HG03025 (cell line): ENCODE data around the gene NBEA.

ENCODE experiments used
- ATAC-seq: cut with Tn5 transposase; IDR thresholded peaks from one replicate; pipeline ENCODE4 v1.9.1; 2021; ENCODE audit warnings: mild to moderate bottlenecking, moderate library complexity; ENCODE audit not compliant: unreplicated experiment, low FRiP score

The NBEA gene

DNA sequence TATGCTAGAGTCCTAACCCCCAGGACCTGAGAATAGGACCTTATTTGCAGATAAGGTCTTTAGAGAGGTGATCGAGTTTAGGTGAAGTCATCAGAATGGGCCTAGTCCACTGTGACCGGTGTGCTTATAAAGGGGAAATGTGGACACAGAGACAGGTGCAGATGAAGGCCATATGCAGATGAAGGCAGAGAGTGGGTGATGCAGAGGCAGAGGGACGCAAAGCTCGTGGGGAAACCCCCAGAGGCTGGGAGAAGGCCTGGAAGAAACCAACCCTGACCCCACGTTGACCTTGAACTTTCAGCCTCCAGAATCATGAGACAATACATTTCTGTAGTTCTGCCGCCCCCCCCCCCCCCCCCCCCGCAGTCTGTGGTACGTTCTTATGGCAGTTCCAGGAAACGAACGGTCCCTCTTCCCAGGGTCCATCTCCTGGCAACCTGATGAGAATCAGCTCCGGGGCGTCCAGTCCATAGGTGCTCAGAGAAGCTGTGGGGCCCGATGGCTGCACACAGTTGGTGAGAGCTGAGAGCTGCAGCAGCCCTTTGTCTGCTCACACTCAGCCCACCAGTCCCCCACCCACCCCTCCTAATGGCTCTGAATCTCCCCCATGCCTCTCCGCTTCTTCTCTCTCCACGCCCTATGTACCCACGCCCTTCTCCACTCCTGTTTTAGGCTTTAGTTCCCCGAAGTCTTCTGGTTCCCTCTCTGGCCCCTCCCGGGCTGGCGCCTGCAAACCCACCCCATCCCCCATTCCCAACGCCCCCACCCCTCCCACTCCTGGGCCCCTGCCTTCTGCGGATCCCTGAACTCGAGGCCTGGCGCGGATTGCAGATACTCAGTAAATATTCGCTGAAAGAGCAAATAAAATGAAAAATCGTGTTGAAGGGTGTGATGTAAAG lies 752.7 kb downstream of the NBEA start:
- no peak for ATAC-seq

DNA sequence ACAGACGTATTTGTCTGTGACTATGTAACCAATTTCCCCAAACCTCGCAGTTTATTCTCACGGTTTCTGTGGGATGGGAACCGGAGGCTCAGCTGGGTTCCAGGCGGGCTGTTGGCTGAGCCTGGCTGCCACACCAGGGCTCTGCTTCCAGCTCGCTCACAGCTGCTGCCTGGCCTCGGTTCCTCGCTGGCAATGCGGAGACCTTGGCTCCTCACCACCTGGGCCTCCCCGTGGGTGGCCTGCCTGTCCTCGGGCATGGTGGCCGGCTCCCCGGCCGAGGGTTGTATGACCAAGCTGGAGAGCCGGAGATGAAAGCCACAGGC lies 753.3 kb downstream of the NBEA start:
- ATAC-seq: no peak

DNA sequence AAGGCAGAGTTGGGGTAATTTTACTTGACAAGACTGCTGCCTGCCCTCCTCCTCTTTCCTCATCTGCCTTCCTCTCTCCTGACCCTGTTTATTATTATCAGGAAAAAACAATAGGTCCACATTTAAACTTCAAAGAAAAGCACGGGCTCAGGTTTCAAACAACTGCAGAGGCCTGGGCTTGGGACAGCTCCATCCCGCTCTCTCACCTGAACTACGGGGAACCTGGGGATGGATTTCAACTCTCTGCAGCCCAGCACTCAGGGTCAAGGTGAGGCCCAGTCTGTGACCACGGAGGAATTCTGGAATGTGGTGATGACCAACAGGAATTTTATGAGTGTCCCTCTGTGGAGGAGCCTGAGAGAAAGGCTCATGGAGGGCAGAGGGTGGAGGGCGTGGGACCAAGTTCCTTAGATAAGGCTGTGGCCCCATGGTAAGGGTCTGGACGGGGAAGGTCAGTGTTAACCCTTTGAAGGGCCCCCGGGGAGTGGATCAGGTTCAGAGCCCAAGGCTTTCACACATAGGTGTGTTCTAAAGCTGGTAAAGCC lies 755.2 kb downstream of the NBEA start:
- ATAC-seq: no peak

DNA sequence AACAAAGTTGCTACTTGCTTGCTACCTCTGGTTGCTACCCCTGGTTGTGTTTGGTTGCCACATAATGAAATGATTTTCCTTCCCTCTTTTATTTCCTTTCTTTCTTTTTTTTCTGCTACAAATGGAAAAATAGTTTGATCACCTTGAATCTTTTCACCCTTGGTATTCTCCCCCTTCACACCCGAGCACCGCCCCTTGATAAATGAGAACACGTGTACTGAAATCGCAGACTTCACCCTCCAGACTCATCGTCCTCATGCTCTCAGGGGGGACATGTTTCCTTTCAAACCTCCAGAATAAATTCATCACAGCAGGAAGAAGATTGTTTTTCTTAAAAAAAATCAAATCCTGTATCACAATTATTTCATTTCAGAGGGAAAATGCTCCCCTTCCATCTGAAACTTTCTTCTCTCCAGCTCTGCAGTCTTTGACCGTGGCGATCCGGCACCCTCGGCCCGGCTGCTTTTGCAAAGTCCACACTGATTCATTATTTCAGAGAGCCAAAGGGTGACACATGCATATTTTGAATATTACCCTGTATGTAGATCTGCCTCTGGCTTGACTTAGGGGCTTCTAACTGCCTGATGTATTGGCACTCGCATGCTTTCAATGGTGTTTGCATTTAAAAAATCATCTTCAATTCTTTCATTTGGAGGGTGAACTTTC lies 757.0 kb downstream of the NBEA start:
- no peak for ATAC-seq

DNA sequence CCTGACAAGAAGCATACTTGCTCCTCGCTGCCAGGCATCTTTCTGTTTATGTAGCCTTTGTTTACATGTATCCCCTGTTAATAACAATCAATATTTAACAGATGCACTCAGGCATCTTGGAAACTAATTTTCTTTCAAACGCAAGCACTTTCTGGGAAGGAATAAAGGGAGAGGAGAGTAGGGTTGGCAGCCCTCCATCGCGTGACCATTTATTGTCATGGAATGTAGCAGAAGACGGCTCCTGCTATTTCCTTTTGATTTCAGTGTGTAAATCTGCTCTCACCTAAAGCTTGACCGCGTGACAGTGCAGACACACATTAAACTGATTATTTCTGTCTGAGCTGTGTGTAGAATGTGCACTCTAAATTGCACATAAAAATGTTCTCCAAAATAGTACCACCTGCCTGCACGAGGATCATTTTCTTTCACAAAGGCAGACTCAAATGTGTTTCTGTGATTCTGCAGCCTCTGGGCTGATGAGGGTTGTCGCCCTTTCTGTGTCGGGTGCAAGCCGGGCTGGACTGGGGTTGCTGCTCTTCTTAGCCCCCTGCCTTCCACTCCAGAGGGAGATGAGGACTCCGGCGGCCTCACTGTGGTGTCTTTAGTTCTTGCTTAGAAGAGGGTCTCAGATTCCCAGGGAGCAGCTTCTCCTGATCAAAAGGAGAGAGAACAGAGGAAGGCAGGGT lies 757.9 kb downstream of the NBEA start:
- no peak for ATAC-seq

DNA sequence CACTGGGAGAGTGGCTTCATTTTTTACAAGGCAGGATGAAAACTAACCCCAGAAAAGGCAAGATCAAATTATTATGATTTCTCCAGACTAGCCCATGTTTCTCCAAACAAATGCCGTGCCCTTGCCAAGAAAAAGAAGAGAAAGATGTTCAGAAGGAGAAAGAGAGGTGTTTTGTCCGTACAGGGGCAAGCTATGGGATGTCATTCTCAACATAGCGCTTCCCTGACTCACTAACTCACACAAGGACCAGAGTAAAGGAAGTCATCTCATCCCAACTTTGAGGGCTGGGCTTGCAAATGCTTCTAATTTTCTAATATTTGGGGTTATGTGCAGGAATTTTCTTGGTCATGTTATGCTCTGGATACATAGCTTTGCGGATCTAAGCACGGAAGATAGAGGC lies 758.6 kb downstream of the NBEA start:
- ATAC-seq: no peak

DNA sequence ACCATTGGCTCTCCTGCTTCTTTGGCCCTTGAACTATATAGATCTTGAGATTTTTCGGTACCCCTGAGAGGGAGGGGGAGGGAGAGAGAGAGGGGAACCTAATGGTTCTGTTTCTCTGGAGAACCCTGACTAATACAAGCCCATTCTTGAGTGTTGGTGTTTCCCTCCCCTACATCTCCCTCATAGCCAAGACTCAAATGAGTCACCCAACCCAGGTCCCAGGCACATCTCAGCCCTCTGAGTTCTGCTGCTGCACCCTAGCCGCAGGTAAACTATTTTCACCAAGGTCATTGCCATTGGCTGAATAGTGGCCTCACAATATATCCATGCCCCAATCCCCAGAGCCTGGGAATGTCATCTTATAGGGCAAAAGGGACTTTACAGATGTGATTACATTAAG lies 760.2 kb downstream of the NBEA start:
- no peak for ATAC-seq

DNA sequence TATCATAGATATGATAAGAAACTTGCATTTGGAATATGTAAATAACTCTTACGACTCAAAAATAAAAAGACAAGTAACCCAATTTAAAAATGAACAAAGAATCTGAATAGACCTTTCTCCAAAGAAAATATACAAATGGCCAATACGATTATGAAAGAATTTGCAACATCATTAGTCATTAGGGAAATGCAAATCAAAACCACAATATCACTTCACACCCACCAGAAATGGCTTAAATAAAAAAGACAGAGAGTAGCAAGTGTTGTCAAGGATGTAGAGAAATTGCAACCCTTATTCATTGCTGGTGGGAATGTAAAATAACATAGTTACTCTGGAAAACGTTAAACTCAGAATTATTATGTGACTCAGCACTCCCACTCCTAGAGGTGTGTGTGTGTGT lies 761.0 kb downstream of the NBEA start:
- no peak for ATAC-seq

DNA sequence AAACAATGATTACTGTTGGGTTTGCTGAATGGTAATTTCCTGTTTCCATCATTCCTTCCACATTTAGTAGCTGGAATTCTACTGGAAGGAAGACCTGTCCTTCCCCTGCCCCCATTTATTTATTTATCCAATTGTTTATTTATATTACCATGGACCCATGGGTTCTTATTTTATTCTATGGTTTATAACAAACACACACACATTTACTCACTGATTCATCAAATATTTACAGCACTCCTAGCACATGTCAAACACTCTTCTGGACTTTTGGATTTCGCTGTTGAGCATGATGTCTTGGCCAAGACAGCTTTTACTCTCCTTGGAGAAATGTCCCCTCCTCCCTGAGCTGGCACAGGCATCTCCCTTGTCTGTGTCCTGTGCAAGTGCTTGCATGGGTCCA lies 762.3 kb downstream of the NBEA start:
- ATAC-seq: no peak

DNA sequence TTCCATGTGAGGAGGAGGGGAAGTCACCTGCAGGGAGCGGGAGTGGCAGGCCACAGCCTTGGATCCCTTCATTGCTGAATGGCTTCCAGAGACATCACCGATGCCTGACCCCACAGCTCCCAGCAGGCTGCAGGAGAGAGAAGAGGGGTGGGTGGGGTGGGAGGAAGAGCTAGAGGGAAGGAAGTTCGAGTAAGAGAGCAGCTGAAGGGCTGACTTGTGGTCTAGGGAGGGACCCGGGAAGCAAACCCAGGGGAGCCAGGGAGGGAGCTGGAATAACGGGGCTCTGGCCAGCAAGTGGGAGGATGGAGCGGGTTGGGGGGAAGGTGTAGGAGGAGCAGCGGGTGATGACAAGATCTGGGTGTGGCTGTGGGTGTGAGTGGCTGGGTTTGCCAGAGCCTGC lies 764.2 kb downstream of the NBEA start:
- no peak for ATAC-seq

DNA sequence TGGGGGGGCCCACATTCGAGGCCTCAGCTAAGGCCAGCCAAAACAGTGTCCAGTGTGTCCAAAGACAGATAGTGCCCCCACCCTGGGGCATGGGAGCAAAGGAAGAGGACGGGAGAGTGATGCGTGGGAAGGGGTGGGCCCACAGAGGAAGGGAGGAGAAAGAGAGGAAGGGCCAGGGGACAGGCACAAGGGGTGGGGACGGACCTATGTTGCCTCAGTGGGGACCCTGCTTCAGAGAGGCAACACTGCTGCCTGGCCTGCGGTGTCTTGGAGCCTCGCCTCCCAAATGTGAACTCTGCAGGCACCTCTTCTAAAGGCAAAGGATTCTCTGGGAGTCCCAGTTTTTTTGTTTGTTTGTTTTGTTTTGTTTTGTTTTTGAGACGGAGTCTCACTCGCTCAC lies 764.7 kb downstream of the NBEA start:
- ATAC-seq: no peak

DNA sequence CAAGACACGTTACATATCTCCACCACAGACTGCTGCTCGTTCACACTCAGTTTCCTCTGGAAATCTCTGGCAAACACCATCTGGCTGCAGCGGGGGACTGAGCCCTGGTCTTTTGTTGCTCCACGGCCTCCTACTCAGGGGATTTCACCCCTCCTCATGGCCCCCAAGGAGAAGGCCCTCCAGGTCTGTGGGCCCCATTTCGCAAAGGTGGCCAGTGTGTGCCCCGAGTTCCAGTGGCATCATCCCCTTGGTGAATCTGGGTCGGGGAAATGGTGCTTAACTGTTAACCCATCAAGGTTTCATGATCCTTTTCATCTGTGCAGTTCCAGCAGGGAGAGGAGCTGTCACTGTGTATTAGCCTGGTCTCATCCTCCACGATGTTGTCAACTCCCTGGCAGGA lies 769.8 kb downstream of the NBEA start:
- ATAC-seq: no peak

DNA sequence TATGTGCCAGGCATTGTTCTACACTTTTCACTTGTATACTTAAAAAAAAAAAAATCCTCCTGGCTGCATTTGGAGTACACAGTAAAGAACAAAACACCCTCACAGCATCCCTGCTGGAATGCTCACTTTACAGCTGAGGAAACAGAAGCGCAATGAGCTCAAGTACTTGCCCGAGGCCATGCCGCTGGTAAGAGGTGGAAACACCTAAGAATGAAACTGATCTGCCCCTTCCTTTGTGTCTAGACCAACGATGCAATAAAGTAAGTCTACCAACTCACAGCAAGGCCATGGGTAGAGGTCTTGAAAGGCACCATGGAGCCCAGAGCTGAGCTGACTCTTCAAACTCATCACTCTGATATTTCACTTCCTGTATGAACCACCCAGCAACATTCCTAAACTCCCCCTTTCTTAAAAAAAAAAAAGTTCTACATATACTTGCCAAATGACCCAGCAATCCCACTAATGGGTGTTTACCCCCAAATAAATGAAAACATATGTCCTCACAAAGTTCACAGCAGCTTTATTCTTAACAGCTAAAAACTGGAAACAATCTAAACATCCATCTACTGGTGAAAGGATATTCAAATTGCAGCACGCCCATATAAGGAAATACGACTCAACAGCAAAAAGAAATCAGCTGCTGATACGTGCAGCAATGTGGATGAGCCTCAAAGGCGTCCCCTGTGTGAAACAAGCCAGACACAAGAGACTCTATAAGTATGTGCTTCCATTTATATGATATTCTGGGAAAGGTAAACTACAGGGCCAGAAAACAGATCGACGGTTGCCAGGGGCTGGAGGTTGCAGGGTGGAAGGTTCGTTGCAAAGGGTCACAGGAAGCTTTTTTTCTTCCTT lies 771.1 kb downstream of the NBEA start:
- ATAC-seq: no peak

DNA sequence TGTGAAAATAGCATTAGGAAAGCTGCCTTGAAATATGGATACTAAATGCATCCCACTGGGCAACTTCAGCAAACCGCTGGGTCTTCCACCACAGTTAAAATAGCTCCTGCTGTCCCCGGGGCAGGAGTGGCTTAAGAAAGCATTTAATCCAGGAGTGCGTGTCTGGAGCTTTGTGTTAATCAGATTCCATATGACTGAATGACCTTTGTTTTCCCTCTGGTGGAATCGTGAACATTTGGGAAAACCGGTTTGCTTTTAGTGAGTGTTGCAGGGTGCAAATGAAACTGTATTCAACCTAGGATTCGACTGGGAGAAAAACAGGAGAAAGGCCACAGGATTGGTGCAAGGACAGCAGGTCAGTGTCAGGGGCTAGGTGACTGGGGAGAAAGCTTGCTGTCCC lies 772.1 kb downstream of the NBEA start:
- ATAC-seq: no peak

DNA sequence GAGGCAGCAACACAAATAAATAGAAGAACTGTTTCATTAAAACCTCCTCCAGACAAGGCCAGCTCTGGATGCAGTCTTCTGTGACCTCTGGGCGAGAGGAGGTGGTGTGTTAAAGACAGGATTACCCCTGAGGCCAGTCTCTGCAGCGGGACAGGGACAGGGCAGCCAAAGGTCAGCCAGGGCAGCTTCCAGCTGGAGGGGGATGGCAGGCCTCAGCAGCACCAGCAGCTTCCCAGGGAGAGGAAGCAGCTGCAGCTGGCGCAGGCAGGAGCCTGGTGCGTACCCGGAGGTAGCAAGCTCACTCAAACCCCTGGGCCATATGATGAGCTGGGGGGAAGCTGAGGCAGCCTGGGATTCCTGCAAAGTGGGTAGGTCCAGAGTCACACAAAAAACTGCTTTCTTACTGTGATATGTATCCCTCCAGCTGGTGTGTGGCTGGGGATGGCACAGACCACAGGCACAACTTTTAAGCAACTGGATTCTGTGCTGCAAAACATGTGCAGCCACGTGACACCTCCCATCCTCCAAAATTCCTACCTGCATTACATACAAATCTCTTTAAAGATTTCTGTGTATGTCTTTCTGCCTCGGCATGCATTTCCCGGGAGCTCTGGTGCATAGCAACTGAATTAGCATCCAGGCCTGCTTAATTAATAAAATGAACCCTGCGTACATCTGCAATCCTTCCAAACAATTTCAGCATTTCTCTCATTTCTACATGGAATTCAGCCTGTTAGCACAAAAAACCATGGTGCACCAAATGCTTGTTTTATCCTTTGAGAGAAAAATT lies 772.7 kb downstream of the NBEA start:
- no peak for ATAC-seq

DNA sequence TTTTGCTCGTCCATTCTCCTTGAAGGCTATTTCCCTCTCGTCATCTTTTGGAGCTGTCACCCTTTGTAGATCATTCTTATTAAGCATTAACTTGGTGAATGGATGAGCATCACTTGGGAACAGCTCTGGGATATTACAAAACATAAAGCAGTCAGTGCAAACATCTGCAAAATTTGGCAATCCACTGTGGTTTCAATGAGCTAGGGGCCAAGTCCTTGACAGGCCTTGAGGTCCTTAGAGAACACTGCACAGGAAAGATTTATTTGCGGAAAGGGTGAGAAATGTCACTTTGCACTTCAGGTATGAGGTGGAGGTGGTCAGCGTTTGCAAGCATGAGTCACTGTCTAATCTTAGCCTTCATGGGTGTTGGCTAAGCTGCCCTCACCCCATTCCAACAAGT lies 774.1 kb downstream of the NBEA start:
- ATAC-seq: no peak

DNA sequence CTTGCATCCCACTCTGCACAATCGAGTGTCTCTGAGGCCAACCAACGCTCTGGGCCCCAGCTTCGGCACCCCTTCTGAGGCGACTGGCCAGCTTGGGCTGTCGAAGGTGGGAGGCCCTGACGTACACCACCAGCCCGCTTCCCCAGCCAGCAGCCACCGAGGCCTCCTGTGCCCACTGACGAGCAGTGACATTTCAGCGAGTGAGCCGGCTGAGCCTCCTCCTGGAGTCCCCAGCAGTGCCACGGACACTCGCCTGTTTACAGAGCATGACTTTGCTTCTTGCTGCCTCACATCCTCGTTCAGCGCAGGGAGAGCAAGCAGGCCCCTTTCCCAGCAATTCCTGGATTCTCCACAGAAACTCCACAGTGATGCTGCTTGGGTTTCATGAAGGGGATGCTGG lies 774.7 kb downstream of the NBEA start:
- ATAC-seq: no peak

DNA sequence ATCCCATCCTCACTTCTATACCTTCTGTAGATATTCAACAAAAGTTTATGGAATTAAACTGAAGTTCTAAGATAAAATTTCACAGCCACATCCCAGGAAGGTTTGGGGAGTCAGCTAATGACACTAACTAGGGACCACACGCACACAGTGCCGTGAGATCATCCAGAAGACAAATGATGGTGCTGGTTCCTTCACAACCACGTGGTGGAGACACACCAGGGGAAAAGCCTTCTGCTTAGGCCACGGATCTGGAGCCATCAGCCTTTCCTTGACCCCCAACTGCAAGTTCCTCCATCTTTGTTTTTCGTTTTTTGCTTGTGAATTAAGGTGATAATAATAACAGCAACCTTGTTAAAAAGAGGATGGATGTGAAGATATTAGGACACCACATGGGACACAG lies 776.0 kb downstream of the NBEA start:
- ATAC-seq: no peak

DNA sequence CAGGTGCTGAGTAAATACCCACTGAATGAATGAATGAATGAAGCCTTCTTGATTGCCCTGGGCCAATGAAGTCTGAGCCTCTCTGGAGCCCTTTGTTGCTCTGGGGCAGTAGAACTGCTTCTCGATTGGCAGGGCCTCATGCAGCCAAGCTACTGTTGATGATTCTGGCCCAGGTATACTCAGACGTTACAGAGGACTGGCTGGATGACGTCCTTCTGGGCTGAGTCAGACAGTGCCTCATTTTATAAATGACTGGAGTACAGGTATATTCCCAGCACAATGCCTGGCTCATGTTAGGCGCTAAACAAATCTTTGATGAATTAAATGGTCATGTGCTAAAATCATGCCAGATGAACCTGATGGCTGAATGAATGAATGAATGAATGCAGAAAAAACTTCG lies 778.2 kb downstream of the NBEA start:
- no peak for ATAC-seq
